GM21619 (cell line): ENCODE measurements around the gene DCLK1.

ENCODE experiments used
- ATAC-seq: cut with Tn5 transposase; IDR thresholded peaks from one replicate; pipeline ENCODE4 v1.9.1; 2021; ENCODE audit not compliant: unreplicated experiment

Gene DCLK1

DNA sequence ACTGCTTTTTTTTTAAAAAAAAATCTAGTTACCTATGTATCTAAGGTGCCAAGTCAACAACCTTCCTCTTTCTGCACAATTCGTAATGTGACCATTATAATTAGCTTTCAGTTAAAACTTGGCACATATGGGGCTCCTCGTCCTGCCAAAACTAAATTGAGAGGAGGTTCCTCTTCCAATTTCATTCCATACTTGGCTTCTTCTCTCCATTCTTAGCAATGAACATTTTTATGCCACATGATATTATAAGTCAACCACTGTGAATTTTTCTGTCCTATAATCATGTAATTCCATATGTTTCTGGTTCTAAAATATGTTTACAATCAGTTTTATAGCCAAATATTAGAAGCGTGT is 177.0 kb downstream of the DCLK1 start:
- ATAC-seq: no peak

DNA sequence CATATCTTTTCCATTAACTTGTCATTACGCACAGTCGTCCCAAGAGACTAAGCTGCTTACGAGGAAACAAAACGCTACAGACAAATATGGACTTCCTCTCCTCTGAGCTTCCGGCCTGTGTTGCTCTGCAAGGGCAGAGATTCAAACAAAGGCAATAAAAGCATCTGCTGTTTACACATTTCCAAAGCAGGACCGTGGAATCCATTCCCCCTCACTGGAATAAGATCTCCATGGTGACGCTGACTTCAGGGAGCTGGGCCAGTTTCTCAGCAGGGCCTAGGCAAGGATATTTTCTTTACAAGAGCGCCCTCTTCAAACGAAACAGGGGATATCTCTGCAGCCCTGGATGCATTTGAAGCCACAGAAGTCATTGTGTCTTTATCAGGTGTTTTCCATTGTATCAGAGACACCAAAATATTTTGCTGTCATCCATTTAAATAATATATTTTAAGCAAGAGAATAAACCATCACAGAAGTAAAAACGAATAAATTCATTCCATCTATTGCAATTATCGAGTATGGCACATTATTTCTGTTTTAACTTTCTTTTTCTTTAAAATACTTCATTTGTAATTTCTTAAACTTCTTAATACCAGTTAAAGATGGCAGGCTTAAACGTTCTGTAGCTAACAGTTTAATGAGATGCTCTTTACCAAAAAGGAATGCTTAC is 177.5 kb downstream of the DCLK1 start:
- no peak for ATAC-seq

DNA sequence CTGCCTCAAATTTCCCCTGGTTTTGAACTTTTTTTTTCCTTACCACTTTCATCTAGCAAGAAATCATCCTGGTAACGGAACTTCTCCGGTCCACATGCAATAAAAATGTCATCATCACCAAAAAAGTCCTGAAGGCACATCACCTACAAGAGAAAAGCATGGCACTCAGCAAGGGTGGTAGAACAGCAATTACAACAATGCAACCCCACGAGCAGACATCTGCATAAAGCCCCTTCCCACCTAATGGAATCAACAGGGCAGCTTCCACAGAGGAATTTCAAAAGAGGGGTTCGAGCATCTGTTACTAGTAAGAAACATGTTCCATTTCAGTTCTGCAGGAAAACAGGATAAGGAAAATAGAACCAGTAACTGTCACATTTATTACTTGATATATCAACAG is 183.9 kb downstream of the DCLK1 start:
- no peak for ATAC-seq

DNA sequence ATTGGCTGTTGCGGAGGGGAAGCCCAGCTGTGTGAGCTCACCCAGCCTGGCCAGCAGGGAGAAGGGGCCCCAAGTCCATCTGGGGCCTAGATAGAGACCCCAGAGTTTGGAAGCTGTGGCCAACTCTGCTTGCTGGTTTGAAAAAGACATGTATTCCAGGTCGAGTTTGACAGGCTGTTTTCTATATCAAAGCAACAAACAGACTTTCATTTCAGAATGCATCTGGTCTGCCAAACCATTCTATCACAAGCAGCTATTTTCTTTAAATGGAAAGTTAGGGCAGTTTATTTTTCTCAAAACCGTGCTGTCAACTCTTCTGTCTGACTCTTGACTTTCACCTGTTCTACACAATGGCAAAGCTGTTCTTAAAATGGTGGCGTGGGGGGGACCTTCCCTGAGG is 185.8 kb downstream of the DCLK1 start:
- no peak for ATAC-seq

DNA sequence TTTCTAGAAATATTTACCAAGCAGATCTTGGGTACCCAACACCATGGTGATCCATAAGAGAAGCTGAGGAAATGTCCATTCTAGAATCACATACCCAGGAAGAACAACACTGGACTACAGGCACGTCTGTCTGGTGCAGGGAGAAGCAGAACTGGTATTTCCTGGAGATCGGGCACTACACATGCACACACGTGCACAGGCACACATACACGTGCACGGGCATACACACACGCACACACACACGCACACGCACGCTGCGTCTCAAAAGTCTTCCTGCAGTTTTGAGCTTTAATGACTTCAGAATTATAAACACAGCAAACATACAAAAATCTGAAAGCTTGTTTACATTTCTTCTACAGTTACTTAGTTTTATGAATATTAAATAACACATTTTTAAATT is 189.8 kb downstream of the DCLK1 start:
- no peak for ATAC-seq

DNA sequence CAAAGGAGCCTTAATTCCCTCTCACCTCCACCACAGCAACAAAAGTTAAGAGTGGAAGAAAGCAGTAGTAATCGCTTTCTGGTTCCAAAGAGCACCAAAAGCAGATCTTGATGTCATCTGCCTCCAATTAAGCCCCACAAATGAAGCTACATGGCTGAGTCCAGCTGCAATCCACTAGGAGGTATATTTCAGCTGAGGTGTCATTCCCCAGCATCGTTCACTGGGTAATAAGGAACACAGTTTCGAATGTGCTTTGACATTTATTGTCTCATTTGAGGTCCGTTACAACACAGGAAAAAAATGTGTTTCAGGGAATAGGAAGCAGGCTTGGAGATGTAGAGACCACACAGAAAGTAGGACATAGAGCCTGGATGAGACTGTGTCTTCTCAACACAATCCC is 190.4 kb downstream of the DCLK1 start:
- no peak for ATAC-seq

DNA sequence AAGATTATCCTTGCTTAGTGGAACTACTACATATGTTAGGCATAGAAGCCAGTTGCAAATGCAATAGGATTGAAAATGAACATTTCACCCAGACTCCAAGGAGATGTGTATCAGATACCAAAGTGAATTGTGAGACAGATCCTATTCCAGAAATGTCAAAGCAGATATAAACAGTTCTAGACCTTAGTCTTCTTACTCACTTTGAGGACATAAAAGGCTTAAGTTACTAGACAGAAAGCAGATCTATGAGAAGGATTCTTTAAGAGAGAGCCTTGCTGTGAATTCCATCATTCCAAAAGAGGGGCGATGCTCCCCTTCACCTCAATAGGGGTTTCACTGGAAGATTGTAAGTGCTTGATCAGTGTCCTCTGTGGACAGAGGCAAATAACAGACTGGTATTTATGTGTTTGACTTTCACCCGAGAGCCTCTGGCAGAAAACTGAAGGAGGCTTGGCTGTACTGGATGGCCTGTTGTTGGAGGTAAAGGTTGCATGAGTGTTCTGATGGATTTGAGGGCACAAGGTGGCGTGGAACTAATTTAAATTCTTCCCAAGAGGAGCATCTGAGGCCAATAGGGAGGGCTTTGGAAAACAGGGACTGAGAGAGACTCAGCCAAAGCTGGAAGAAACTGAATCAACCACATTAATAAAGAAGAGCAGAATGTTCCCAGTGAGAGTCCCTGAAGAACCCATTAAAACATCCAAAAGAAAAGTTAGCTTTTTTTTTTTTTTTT is 194.8 kb downstream of the DCLK1 start:
- ATAC-seq: no peak

DNA sequence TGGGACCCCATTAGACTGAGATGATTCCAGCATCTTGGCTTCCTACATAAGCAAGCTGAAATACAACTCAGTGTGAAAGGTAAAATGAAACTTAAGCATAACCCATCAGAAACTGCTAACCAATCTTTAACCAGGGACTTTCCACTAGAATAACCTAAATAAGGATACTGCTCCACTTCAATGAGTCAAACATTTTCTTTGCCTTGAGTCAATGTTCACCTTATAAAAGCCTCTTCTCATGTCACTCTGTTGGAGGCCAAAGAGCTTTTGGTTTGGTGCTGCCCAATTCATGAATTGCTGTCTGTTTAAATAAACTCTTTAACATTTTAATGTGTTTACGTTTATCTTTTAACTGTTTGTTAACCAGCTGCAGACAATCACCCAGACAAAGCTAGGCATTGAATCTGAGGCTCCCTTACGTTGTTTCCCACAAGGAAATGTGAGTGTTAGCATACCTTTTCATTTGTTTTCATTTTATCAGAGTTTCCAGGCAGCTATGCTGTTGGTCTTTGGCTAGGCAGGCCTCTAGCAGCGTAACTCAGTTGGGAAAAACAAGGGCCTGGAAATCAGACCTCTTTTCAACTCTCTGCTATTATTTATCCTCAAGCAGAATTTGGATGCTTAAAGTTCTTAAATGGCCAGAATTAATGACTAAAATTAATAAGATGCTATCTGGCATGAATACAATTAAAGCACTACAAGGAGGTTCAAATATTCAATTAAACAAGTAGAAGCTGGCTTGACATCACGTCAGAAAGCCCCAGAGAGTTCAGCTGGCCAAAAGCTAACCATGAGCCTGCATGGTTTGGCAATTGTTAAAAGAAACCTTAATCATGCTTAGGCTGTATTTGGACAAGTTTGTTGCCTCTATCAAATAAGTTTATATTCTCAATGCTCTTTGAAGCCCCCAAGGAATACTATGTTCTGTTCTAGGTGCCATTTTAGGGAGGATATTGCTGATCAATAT is 200.2 kb downstream of the DCLK1 start:
- ATAC-seq: peak; percentile 76

DNA sequence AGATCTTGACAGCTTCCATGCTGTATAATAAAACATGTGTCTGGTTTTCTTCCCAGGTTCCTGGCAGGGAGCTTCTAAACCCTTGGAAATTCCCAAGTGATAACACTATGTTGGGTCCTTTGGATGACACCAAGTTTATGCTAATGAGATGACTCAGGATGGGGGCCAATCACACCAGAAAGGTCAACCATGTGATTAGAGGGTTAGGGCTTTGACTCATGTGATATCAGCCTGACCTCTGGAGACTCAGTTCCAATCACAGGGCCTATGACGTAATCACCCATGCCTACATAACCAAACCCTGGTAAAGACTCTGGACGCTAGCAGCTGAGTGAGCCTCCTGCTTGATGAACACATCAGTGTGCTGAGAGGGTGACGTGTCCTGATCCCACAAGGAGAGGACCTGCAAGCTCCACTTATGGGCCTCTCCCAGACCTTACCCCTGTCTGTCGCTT is 203.6 kb downstream of the DCLK1 start:
- no peak for ATAC-seq

DNA sequence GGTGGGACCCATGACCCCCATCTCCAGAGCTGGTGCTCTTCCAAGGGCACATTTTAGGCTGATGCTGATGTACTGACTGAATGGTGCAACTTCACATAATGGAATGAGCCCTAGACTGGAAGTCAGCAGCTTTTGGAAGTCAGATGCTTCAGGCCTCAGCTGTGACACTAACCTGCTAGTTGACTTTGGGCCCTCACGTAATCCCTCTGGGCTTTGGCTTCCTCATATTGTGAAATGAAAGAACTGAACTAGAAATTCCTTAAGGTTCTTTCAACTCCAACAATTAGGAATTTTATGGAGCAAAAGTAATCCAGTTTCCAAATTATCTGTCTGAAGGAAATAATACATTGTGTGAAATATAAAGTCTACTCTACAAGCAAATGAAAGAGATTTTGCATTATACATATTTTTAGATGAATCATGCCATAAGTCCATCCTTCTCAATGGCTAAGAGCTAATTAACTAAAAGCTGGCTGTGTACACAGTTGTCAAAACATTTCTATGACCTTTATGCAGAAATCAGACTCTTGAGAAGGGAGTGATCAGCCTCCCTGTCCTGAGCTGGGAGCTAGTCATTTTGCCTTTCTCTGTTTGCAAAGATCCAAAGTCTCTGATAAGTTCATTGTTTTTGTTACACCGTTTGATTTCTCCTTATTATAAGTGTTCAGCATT is 204.2 kb downstream of the DCLK1 start:
- no peak for ATAC-seq

DNA sequence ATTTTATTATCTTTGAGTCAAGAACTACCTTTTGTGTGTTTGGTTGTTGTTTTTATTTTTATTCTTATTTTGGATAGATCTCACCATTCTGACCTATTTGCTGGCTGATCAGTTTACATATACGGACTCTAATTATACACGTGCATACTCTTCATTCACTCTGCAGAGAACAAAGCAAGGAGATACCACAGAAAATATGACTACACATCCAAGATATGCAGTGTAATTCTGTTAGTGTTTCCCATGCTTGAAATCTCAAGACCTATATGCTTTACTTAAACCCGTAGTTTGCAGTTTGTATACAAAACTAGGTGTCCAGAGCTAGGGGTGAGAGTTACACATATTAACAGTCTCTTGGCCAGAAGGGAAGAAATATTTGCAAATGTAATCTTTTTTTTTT is 205.5 kb downstream of the DCLK1 start:
- no peak for ATAC-seq

DNA sequence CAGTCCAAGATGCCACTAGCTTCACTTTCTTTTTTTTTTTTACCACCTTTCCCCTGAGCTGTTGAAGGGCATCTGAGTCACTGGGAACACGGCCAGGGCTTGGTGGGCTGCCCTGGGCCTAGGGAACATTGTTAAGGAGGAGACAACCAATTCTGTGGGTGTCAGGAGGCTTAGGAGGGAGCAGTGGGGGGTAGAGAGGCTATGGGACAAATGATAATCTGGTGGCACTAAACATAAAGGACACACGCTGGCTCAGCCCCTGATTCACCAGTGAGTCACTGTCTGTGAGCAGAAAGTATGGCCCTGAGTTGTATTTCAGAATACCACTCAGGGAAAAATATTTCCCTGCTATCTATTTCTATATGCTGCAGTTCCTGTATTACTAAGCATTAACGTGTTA is 207.8 kb downstream of the DCLK1 start:
- ATAC-seq: no peak

DNA sequence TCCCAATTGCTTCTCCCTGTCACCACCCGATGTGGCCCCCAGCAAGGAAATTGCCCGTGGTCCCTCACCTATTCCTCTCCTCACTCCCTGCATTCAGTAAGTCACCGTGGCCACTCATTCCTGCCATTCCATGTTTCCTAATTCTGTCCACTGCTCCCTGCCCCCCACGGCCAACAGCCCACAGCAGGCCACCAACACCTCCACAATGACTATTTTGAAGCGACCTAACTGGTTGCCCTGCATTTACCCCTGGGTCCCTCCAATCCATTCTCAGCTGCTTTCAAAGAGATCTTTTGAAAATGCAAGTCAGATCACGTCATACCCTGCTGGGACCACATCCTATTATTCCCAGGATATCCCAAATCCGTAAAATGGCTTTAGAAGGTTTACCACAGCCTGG is 210.4 kb downstream of the DCLK1 start:
- ATAC-seq: no peak

DNA sequence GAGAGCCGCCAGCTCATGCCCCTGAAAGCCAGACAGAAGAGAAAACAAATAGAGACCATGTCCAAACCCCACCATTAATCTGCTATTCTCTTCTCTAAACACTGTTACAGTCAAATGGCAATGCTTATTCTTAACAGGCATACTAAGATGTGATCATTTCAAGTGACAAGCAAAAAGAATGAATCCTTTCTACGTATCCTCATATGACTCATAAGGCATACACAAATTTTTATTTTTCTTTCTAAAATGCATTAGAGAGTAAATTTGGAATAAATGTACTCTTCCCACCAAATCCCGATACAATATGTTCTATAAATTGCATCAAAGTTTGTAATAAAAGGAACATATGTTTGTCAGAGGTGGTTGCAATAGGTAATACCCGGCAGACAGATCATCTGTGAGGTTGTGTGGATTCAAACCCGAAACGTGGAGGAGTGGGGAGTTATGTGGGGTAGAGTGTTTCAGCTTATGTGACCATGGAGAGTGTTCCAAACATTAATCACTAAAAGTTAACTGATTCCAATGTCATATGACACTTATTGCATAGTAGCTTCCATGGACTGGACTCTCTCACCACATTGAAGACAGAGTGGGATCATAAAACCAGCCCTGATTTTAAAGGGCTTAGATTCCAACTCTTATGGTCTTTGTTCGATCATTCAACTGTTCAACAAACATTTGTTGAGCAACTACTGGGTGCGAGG is 213.1 kb downstream of the DCLK1 start:
- no peak for ATAC-seq

DNA sequence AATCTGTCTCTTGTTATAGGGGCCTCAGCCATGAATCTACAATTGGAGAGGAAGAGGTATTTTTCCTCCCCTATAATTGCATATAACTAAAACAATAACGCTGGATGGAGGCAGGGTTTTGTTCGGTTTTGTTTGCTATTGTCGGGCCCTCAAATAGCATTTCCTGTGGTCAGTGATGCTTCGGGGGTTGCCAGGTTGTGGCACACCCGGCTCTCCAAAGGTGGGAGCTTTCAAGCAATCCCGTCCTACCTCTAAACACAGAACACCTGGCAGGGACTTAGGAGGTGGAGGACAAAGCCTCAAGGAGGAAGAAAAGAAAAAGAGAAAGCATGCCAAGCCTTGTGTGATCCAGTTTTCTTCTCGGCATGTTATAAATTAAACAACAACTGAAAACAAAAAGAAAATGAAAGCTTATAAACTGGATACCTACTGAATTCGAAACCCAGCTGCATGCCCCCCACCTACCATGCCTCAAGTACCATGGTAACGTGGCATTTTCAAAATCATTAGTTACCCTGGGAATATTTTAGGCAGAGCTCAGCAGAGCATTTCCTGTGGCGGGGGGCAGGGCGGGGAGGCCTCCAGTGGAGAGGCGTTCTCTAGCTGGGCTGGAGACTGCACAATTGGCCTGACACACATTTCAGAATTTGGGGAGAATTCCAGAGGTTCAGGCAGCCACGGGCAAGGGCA is 213.8 kb downstream of the DCLK1 start:
- no peak for ATAC-seq

DNA sequence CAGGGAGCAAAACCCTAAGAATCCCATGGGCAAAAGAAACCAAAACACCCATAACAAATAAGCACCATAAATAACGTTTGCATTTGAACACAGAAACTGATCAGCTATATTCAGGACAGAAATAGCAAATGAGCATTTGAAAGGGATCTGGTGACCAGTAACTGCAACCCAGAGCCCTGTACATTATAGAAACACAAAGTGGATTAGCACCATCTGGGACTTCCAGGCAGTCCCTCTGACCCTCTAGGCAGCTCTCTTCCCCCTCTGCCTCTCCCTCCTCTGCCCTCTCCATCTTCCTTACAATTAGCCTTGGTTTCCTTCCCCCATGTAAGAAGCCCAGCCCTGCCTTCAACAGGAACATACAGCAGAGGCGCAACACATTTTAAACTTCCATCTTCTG is 215.0 kb downstream of the DCLK1 start:
- ATAC-seq: no peak

DNA sequence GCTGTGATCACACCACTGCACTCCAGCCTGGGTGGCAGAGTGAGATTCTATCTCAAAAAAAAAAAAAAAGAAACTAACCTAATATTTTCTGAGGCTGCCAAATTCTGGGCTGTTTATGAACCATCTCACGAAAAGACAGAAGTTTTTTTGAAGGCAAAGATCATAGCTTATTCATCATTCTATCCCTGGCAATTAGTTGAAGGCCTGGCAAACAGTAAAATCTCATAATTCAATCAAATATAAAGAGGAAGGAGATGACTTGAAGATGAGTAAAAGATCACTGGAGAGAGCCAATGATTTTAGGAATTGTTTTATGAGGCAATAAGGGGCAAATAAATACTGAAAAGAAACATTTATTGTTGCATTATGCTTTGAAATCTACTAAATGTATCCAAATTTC is 216.5 kb downstream of the DCLK1 start:
- ATAC-seq: no peak

DNA sequence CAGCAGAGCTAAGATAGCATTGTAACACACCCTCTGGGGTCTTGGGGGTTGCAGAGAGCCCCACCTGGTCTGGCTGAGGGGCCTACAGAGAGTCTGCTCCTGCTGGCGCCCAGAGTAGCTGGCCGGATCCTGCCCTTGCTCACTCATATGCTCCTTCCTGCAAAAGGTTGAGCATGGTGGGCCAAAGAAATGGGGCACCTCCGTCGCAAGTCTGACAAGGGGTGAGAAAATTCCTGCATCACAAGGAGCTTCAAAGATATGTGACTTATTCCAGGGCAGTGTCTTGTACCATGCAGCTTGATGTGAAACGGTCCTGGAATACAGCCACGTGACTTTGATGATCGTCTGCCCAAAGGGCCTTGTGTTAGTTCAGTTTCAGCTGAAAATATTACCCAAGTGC is 218.3 kb downstream of the DCLK1 start:
- no peak for ATAC-seq

DNA sequence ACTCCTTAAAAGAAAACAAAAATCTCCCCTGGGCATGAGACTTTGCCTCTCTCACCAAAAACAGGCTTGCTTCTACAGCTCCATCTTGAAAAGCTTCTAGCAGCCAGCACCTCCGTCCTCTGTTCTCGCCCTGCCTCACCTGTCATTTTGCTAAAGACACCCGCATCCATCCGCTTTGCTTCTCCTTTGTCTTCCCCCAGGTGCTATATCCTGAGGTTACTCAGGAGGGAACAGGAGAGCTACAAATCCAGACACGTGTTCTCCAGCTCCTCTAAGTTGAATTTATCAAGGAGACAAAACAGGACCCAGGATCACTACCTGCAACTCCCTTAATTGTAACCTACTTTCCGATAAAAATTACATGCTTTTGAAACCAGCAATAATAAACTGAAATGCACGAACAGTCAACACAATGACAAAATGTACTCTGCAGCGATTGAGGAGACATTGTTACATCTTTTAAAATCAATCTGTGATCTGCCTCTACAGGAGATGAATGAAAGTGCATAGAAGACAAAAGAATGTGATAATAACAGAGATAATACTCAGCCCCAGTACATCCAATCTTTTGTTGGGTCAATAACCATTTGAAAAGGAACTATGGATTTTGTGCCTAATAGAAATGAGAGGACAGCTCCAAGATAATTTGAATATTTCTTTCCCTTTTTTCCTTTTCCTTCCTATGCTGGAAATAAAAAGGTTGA is 221.2 kb downstream of the DCLK1 start:
- ATAC-seq: no peak
